Measurements from ENCODE around the gene SDSL.

SDSL gene

GRCh38 chr12:113464852-113465719 is 42.9 kb downstream of the SDSL start:
- H3K4me3 ChIP-seq (ENCODE audit: low read length, poor library complexity, severe bottlenecking) = no peak overlapping the region
- peaks cover 3% of the 10 kb centered on the region for H4K20me1 ChIP-seq (ENCODE audit: insufficient read depth, low read length, poor library complexity, severe bottlenecking)
- no peaks in the 10 kb centered on the region for H3K27me3 ChIP-seq (ENCODE audit: insufficient read depth, low read length, poor library complexity, severe bottlenecking)

DNA sequence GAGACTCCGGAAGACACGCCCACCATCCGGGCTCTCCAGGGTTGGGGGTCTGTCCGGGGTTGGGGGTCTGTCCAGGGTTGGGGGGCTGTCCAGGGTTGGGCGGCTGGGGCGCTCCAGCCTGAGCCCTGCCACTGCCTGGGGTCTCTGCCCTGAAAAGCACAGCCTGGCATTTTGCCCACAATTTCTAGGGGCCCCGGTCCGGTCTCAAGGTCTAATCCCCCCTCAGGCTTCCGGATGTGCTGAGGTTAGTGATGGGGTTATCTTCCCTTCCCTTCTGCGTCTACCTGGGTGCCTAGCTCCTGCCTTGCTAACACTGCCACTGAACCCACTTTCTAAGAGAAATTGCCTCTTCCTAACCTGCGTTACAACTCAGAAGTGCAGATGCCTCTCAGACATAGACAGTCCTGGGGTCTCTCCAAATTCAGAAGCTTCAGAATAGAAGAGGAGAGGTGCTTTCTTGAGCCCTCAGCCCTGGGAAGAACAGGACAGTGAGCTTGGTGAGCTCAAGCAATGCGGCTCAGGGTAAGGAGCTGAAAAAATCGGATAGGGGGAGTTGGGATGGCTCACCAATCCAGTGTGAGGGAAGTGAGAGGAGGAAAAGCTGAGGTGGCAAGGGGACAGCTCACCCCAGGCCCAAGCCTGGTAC is 43.8 kb downstream of the SDSL start:
- Histone ChIP-seq H3K4me3 (ENCODE audit: low read length, poor library complexity, severe bottlenecking) (no peak overlapping the region), H3K79me2 (ENCODE audit: insufficient read depth, low read length) (no peaks in the 10 kb centered on the region), H3K9me2 (replicated peaks; ENCODE audit: low read depth, low read length) (no peaks in the 10 kb centered on the region), H3K9ac (ENCODE audit: low read depth, low read length, poor library complexity, severe bottlenecking) (no peak overlapping the region), H3K4me1 (ENCODE audit: insufficient read depth, low read length, poor library complexity, severe bottlenecking) (no peaks in the 10 kb centered on the region), H3K4me2 (ENCODE audit: low read depth, low read length, poor library complexity, severe bottlenecking) (no peak overlapping the region), H2AFZ (ENCODE audit: low read length) (no peak overlapping the region), H3F3A (ENCODE audit: low read depth) (no peaks in the 10 kb centered on the region), H4K20me1 (ENCODE audit: insufficient read depth, low read length, poor library complexity, severe bottlenecking) (peaks cover 3% of the 10 kb centered on the region), H3K9me3 (ENCODE audit: insufficient read depth, low read depth, low read length) (no peaks in the 10 kb centered on the region), H3K27me3 (ENCODE audit: insufficient read depth, low read length, poor library complexity, severe bottlenecking) (no peaks in the 10 kb centered on the region), H3K36me3 (ENCODE audit: insufficient read depth, low read length) (no peaks in the 10 kb centered on the region)
- TF ChIP-seq EZH2phosphoT487 (IDR thresholded peaks at IDR 0.05; ENCODE audit: borderline replicate concordance) = no peak
- no peak for TF ChIP-seq CTCF (conservative IDR thresholded peaks at IDR 0.05; ENCODE audit: low read length)

More at GRCh38 chr12:113464852-113465719, 42.9 kb downstream of the SDSL start:
- Histone ChIP-seq H3K79me2 (ENCODE audit: insufficient read depth, low read length) (no peaks in the 10 kb centered on the region), H3K4me2 (ENCODE audit: low read depth, low read length, poor library complexity, severe bottlenecking) (no peak overlapping the region), H3F3A (ENCODE audit: low read depth) (no peaks in the 10 kb centered on the region), H3K9ac (ENCODE audit: low read depth, low read length, poor library complexity, severe bottlenecking) (no peak overlapping the region), H3K36me3 (ENCODE audit: insufficient read depth, low read length) (no peaks in the 10 kb centered on the region), H3K9me3 (ENCODE audit: insufficient read depth, low read depth, low read length) (no peaks in the 10 kb centered on the region), H3K4me1 (ENCODE audit: insufficient read depth, low read length, poor library complexity, severe bottlenecking) (no peaks in the 10 kb centered on the region), H3K9me2 (replicated peaks; ENCODE audit: low read depth, low read length) (no peaks in the 10 kb centered on the region), H2AFZ (ENCODE audit: low read length) (no peak overlapping the region)
- TF ChIP-seq CTCF (conservative IDR thresholded peaks at IDR 0.05; ENCODE audit: low read length) = no peak
- TF ChIP-seq EZH2phosphoT487 (IDR thresholded peaks at IDR 0.05; ENCODE audit: borderline replicate concordance) = no peak

- Histone ChIP-seq H2AFZ (ENCODE audit: low read length) (no peak overlapping the region), H3K9me2 (replicated peaks; ENCODE audit: low read depth, low read length) (no peaks in the 10 kb centered on the region), H3K4me2 (ENCODE audit: low read depth, low read length, poor library complexity, severe bottlenecking) (no peak overlapping the region), H3K9me3 (ENCODE audit: insufficient read depth, low read depth, low read length) (no peaks in the 10 kb centered on the region), H3K4me1 (ENCODE audit: insufficient read depth, low read length, poor library complexity, severe bottlenecking) (no peaks in the 10 kb centered on the region), H3F3A (ENCODE audit: low read depth) (no peaks in the 10 kb centered on the region), H3K9ac (ENCODE audit: low read depth, low read length, poor library complexity, severe bottlenecking) (no peak overlapping the region), H3K79me2 (ENCODE audit: insufficient read depth, low read length) (no peaks in the 10 kb centered on the region), H3K36me3 (ENCODE audit: insufficient read depth, low read length) (no peaks in the 10 kb centered on the region), H3K27me3 (ENCODE audit: insufficient read depth, low read length, poor library complexity, severe bottlenecking) (no peaks in the 10 kb centered on the region), H3K4me3 (ENCODE audit: low read length, poor library complexity, severe bottlenecking) (no peak overlapping the region), H4K20me1 (ENCODE audit: insufficient read depth, low read length, poor library complexity, severe bottlenecking) (peaks cover 3% of the 10 kb centered on the region)
- TF ChIP-seq CTCF (conservative IDR thresholded peaks at IDR 0.05; ENCODE audit: low read length) = no peak
- no peak for TF ChIP-seq EZH2phosphoT487 (IDR thresholded peaks at IDR 0.05; ENCODE audit: borderline replicate concordance)
Measured at GRCh38 chr12:113466454-113467141, 44.4 kb downstream of the SDSL start.

Data from Loucy (cell line).